ENCODE data around the gene DNAH17. TPM values are rescaled to one million over a fixed set of nuclear protein-coding genes. Genes with fewer than 3 reads are reported as not detected.

The DNAH17 gene
- total RNA-seq, 1 experiment from 2014 or later = 0.18 TPM

DNA sequence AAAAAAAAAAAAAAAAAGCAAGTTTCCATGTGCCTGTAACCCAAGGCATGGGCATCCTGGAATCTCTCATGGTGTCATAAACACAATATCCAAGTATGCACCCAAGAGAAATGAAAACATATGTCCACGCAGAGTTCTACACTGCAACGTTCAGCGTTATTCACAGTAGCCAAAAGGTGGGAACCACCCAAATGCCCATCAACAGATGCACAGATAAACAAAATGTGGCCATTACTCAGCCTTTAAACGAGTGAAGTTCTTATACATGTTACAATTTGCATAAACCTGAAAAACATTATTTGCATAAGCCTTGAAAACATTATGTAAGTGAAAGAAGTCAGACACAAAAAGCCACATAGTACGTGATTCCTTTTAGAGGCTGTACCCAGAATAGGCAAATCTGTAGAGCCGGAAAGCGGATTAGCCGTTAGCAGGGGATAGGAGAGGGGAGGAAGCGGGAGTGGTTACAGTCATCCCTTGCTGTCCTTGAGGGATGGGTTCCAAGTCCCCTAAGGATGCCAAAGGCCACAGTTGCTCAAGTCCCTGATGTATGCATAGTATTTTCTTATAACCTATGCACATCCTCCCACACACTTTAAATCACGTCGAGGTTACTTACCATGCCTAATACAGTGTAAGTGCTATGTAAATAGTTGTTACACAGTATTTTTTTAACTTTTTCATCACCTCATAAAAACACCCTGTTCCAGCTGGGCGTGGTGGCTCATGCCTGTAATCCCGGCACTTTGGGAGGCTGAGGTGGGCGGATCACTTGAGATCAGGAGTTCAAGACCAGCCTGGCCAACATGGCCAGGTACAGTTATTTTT lies 47.3 kb upstream of the DNAH17 start:
- Histone ChIP-seq H3K4me1 (ENCODE audit: control insufficient read depth, insufficient read depth, low read length) (no peaks in the 10 kb centered on the region), H3K27ac (ENCODE audit: low read length) (no peak overlapping the region), H3K36me3 (ENCODE audit: control insufficient read depth, insufficient read depth, low read length) (no peaks in the 10 kb centered on the region), H3K27me3 (ENCODE audit: control insufficient read depth, insufficient read depth, low read length) (no peaks in the 10 kb centered on the region), H3K4me3 (ENCODE audit: low read depth in 2 of 2, low read length in 2 of 2) (no peak overlapping the region), H3K9me3 (ENCODE audit: control insufficient read depth, insufficient read depth, low read depth, low read length) (no peaks in the 10 kb centered on the region)
- DNase-seq (ENCODE audit: low read depth, low spot score) (no peak), ATAC-seq (no peak)
- ChIA-PET CTCF (no interaction called here), POLR2A (no interaction called here)
- in situ Hi-C loops (cut with HindIII; ENCODE audit: low pct_unique_long_range_greater_than_20kb, low sequenced_read_pairs) = no loop called here
- BruUV-seq (replicated peaks) = no TSS peak
- TF ChIP-seq TCF7L2 (IDR thresholded peaks at IDR 0.05; ENCODE audit: low read depth, low read length) = no peak
- TF ChIP-seq, protein P1, sequence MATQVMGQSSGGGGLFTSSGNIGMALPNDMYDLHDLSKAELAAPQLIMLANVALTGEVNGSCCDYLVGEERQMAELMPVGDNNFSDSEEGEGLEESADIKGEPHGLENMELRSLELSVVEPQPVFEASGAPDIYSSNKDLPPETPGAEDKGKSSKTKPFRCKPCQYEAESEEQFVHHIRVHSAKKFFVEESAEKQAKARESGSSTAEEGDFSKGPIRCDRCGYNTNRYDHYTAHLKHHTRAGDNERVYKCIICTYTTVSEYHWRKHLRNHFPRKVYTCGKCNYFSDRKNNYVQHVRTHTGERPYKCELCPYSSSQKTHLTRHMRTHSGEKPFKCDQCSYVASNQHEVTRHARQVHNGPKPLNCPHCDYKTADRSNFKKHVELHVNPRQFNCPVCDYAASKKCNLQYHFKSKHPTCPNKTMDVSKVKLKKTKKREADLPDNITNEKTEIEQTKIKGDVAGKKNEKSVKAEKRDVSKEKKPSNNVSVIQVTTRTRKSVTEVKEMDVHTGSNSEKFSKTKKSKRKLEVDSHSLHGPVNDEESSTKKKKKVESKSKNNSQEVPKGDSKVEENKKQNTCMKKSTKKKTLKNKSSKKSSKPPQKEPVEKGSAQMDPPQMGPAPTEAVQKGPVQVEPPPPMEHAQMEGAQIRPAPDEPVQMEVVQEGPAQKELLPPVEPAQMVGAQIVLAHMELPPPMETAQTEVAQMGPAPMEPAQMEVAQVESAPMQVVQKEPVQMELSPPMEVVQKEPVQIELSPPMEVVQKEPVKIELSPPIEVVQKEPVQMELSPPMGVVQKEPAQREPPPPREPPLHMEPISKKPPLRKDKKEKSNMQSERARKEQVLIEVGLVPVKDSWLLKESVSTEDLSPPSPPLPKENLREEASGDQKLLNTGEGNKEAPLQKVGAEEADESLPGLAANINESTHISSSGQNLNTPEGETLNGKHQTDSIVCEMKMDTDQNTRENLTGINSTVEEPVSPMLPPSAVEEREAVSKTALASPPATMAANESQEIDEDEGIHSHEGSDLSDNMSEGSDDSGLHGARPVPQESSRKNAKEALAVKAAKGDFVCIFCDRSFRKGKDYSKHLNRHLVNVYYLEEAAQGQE (IDR thresholded peaks at IDR 0.05; ENCODE audit: insufficient read depth in 1 of 2, low read depth in 2 of 2, low read length in 1 of 2) = no peak
- TF ChIP-seq CTCF (IDR thresholded peaks at IDR 0.05) = no peak
- no peak for TF ChIP-seq POLR2AphosphoS5 (IDR thresholded peaks at IDR 0.05; ENCODE audit: low read depth, low read length)
- intact Hi-C loops (cut with micrococcal nuclease; ENCODE audit: unreplicated experiment) = no loop called here

DNA sequence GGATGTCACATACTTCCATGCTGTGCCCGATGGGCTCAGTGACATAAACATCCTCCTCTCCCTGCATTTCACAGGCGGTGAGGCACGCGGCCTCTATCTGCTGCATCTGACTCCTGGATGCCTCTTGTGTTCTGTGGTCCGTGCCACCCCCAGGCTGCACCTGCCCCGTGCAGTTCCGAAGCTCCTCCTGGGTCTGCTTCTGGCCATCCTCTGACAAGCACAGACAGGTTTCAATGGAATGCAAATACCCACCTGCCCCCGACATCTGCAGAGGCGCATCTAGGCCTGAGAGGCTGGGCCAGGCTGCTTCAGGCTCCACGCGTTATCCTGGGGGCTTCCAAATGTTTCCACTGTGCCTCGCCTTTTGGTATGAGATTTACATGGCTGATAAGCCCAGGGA lies 46.3 kb upstream of the DNAH17 start:
- DNase-seq (ENCODE audit: low read depth, low spot score) (no peak), ATAC-seq (no peak)
- Histone ChIP-seq H3K4me3 (ENCODE audit: low read depth in 2 of 2, low read length in 2 of 2) (no peak overlapping the region), H3K4me1 (ENCODE audit: control insufficient read depth, insufficient read depth, low read length) (no peaks in the 10 kb centered on the region), H3K27me3 (ENCODE audit: control insufficient read depth, insufficient read depth, low read length) (no peaks in the 10 kb centered on the region), H3K27ac (ENCODE audit: low read length) (no peak overlapping the region), H3K36me3 (ENCODE audit: control insufficient read depth, insufficient read depth, low read length) (no peaks in the 10 kb centered on the region), H3K9me3 (ENCODE audit: control insufficient read depth, insufficient read depth, low read depth, low read length) (no peaks in the 10 kb centered on the region)
- intact Hi-C loops (cut with micrococcal nuclease; ENCODE audit: unreplicated experiment) = no loop called here
- ChIA-PET CTCF (no interaction called here), POLR2A (no interaction called here)
- in situ Hi-C loops (cut with HindIII; ENCODE audit: low pct_unique_long_range_greater_than_20kb, low sequenced_read_pairs) = no loop called here
- no peak for TF ChIP-seq SIN3A (IDR thresholded peaks at IDR 0.05; ENCODE audit: borderline replicate concordance, insufficient read depth, low read depth, low read length)
- TF ChIP-seq, protein P1 (IDR thresholded peaks at IDR 0.05; ENCODE audit: insufficient read depth in 1 of 2, low read depth in 2 of 2, low read length in 1 of 2) = no peak
- no peak for TF ChIP-seq POLR2AphosphoS5 (IDR thresholded peaks at IDR 0.05; ENCODE audit: low read depth, low read length)
- TF ChIP-seq CTCF (IDR thresholded peaks at IDR 0.05) = no peak
- TF ChIP-seq TCF7L2 (IDR thresholded peaks at IDR 0.05; ENCODE audit: low read depth, low read length) = no peak
- no TSS peak for BruUV-seq (replicated peaks)
